NCI-H2196 treated with DMSO at 0.1 percent for 48 hours (cell line): ENCODE measurements around the gene PAQR5.
"Not testable (repeated sequence)": the region's sequence is repeated elsewhere in the genome, so short reads cannot be mapped to it uniquely, and the experiment has no call there.

Experiments
- DNase-seq: peaks from one replicate; lab custom pipeline; 2025; ENCODE audit not compliant: unreplicated experiment; lab: John Stamatoyannopoulos, UW

The PAQR5 gene

GRCh38 chr15:69298697-69299441 lies at the start of gene PAQR5:
TSS of gene PAQR5 (plus strand) at chr15:69298912. CDS start at chr15:69360081, 61,169 bp downstream.
- DNase-seq = no peak

- no peak for DNase-seq
Observed at GRCh38 chr15:69253156-69253555, 45.6 kb upstream of the PAQR5 start.

GRCh38 chr15:69265347-69265955 lies 33.3 kb upstream of the PAQR5 start:
- no peak for DNase-seq

GRCh38 chr15:69271217-69271616 lies 27.5 kb upstream of the PAQR5 start:
- DNase-seq = no peak

GRCh38 chr15:69272139-69272538 lies 26.6 kb upstream of the PAQR5 start:
- DNase-seq = no peak

- no peak for DNase-seq
Observed at GRCh38 chr15:69272891-69273290, 25.8 kb upstream of the PAQR5 start.

- DNase-seq = no peak
Observed at GRCh38 chr15:69275074-69275670, 23.5 kb upstream of the PAQR5 start.

GRCh38 chr15:69275933-69276560 lies 22.7 kb upstream of the PAQR5 start:
- no peak for DNase-seq

GRCh38 chr15:69277316-69277715 lies 21.4 kb upstream of the PAQR5 start:
- DNase-seq = no peak

- no peak for DNase-seq
Observed at GRCh38 chr15:69279636-69280035, 19.1 kb upstream of the PAQR5 start.

GRCh38 chr15:69280783-69281182 lies 17.9 kb upstream of the PAQR5 start:
- DNase-seq = no peak

- no peak for DNase-seq
Observed at GRCh38 chr15:69282104-69282743, 16.5 kb upstream of the PAQR5 start.

GRCh38 chr15:69285834-69286233 lies 12.9 kb upstream of the PAQR5 start:
- no peak for DNase-seq

- DNase-seq = no peak
Observed at GRCh38 chr15:69288011-69288410, 10.7 kb upstream of the PAQR5 start.

GRCh38 chr15:69288531-69289341 lies 10.0 kb upstream of the PAQR5 start:
- no peak for DNase-seq

- DNase-seq = no peak
Observed at GRCh38 chr15:69289342-69290146, 9.2 kb upstream of the PAQR5 start.

- DNase-seq = no peak
Observed at GRCh38 chr15:69290346-69291164, 8.2 kb upstream of the PAQR5 start.

- DNase-seq = not testable (repeated sequence)
Observed at GRCh38 chr15:69291651-69292050, 7.1 kb upstream of the PAQR5 start.
